HG03342 (cell line): ENCODE results near the gene EBLN2.
"Not testable (repeated sequence)": the region's sequence is repeated elsewhere in the genome, so short reads cannot be mapped to it uniquely, and the experiment has no call there.

Experiments
- ATAC-seq: cut with Tn5 transposase; IDR thresholded peaks from one replicate; pipeline ENCODE4 v1.9.1; 2021; ENCODE audit warnings: mild to moderate bottlenecking, moderate library complexity; ENCODE audit not compliant: unreplicated experiment

EBLN2 gene

DNA sequence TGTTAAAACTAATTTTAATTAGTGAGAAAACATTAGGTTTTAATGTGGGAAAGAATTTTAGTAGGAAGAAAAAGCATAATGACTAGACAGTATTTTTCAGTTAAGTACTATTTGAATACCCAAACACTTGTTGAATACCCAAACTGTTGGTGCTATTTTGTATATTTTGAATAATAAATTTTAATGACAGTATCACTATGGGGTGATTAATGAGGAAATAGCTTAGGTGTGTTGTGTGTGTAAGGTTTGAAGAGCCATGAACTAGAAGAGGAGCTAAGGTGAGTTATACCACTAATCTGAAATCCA lies 4.7 kb upstream of the EBLN2 start:
- no peak for ATAC-seq

DNA sequence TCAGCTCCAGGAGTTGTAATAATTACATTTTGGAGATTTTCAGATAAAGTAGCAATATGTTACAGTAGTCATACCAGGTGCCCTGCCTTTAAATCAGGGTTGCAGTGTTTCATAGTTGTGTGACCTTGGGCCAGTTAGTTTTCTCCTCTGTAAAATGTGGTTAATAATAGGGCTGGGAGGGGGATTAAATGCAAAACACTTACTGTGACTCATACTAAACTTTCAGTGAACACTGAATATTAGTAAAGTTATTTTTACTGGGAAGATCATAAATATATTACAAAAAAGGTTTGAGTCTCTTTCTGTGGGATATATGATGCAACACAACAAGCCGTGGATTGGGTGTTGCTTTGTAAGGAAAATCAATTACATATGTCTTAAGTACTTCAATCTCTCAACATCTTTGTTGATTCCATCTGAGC lies 1.1 kb upstream of the EBLN2 start:
- no peak for ATAC-seq

DNA sequence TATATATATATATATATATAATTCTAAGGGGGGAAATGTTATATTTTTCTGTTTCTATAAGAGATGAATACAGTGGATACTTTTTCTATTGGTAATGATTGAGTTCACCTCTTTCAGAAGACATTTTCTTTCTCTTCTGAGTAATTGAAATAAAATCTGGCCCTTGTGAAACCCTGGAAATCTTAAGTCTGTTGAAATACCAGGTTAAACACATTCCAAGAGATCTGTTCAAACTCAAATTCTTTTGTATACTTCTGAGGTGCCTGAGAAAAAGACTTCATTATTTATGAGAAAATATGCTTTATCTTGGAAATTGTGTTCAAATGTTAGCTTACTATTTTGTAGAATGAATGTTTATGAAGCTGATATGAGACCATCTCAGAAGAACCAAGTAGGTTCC lies 4.8 kb downstream of the EBLN2 start:
- not testable (repeated sequence) for ATAC-seq

DNA sequence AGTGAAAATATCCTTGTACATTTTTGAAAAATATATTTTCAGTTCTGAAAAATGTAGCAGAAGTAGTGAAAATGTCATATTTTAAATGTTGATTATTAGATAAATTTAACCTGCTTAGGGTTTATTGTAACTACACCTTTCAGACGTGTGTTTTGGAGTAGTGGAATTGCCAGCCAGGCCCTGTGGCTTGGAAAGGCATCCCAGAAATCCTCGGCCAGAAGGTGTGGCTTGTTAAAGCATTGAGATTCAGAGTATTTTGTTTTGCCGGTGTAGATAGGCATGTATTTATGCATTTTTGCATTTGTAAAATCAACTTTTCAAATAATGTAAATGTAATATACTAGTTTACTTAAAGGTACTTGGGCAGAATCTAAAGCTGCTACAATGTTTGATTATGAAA lies 7.0 kb downstream of the EBLN2 start:
- no peak for ATAC-seq

DNA sequence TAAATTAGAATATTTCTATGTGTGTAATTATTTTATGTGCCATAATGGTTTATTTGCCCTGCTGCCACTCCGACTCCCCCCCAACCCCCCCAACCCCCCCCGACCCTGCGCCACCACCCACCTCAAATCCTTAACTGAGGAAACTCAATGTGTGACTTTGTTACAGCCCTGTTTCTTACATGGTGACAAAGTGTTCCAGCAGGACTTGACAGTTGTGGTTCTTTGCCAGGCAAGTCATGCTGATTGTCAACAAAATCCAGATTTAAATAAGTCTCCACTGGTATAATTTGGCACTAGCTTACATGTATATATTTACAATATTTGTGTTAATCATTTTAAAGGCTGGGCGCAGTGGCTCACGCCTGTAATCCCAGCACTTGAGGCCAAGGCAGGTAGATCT lies 7.7 kb downstream of the EBLN2 start:
- ATAC-seq: no peak

DNA sequence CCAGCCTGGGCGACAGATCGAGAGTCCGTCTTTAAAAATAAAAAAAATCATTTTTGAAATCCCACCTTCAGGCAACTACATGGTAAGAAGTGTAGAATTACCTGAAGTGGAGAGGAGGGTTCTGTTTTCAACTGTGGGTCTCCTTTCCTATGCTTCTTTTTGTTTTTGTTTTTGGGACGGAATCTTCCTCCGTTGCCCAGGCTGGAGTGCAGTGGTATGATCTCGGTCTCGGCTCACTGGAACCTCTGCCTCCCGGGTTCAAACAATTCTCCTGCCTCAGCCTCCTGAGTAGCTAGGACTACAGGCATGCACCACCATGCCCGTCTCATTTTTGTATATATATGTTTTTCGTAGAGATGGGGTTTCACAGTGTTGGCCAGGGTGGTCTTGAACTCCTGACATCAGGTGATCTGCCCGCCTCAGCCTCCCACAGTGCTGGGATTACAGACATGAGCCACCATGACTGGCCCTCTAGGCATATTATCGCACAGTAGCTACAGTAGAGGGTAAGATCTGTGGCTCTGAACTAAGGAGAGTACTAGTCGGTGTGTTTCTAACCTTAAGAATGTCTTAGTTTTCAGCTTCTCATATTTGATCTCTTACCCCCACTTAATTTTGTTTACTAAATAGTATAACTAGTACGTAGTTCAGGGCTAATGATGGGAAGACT lies 8.5 kb downstream of the EBLN2 start:
- ATAC-seq: no peak

DNA sequence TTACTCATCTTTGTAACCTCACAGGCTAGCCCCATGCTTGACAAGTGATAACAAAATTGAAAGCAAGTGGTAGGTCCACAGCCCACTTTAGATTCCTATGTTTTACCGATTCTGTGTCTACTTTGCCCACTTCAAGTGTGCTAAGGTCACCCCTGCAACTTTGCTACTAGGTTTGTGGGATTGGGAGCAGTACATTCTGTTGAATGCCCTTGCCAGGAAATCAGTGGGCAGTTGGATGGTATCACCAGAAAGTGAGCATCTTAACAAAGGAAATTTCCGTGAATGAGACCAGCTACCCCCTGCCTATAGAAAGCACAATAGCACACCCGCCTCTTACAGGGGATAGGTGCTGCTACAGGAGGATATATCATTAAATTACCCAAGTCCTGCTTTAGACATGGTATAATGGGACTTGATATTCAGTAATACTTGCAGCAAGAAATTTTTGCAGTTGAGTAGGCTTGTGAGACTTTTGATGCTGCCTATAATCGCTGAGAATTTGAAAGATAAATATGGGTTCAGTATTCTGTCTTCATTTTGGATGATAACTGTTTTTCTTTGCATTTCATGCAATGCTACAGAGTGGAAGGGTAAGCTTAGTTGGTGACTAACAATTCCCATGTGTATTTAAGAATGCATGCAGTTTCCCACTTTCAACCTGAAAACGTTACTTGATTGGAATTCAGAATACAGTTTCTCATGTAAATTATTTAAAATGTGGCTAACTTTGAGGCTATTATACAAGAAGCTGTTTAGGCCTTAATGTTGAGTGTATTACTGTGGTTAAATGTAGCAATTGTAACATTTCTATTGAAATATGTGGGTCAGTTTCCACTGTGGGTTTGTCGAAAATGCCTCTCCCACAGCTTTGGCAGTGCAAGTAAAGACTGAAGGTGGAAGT lies 9.5 kb downstream of the EBLN2 start:
- no peak for ATAC-seq

DNA sequence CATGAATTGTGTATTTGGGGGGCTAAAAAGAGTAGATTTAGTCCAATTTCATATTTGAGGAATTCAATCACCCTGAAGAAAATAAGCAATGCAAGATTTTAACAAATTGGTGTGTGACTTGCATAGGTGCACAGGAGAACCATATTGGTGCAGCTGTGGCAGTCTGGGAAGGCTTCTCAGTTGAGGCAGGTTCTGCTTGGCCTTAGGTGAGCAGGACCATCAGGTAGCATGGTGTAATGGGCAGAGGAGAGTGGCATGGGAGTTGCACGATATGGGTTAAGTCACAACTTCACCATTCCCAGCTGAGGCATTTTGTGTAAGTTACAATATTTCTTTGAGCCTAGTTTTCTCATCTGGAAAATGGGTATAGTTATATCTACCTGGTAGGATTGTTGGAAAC lies 10.5 kb downstream of the EBLN2 start:
- ATAC-seq: no peak

DNA sequence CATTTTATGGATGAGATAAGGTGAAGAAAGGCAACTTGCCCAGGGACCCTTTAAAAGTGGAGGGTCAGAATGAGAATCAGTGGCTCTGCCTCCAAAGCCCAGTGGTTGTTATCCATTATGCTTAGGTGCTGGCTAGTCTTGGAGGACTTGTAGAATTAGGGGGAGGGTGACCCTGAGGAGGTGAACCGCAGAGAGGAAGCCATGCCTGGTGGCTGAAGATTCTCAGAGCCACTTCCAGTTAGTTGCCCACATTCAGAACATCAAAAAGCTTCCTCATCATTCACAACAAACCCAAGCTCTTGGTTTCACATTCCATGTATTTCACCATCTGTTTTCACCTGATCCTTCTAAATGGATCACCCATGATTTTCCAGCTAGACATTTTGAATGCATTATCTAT lies 11.2 kb downstream of the EBLN2 start:
- ATAC-seq: no peak

DNA sequence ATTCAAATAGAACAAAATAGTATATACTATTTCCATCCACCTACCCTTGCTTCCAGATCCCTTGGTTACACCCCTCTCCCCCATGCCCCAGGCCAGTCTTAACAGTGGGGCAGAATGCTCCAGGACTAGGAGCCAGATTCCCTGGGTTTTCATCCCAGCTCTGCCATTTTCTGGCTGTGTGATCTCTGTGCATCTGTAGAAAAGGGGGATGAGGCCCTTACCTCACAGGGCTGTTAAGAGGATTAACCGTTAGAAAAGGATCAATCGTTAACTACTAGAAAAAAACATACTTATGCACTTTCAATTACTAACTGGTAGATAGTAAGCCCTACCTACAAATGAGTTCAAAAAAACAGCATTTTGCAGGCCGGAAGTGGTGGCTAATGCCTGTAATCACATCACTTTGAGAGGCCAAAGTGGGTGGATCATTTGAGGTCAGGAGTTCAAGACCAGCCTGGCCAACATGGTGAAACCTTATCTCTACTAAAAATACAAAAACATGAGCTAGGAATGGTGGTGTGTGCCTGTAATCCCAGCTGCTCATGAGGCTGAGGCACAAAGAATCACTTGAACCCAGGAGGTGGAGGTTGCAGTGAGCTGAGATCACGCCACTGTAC lies 11.7 kb downstream of the EBLN2 start:
- no peak for ATAC-seq

DNA sequence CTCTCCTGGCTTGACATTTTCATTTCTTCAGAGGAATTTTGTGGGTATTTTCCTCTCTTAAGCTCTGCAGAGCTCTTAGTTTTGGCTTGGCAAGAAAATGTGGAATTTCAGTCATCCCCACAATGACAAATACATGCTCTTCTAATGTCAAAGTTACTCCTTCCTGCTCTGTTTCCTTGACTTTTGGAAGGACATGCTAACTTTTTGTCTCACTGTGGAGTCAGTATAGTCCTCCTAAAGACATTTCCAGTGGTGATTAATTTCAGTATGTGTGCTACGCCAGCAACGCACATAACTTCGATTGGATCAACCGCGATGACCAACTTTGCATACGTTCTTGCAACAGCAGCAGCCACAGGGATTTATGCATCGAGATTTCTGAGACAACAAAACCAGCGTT lies 13.3 kb downstream of the EBLN2 start:
- no peak for ATAC-seq

DNA sequence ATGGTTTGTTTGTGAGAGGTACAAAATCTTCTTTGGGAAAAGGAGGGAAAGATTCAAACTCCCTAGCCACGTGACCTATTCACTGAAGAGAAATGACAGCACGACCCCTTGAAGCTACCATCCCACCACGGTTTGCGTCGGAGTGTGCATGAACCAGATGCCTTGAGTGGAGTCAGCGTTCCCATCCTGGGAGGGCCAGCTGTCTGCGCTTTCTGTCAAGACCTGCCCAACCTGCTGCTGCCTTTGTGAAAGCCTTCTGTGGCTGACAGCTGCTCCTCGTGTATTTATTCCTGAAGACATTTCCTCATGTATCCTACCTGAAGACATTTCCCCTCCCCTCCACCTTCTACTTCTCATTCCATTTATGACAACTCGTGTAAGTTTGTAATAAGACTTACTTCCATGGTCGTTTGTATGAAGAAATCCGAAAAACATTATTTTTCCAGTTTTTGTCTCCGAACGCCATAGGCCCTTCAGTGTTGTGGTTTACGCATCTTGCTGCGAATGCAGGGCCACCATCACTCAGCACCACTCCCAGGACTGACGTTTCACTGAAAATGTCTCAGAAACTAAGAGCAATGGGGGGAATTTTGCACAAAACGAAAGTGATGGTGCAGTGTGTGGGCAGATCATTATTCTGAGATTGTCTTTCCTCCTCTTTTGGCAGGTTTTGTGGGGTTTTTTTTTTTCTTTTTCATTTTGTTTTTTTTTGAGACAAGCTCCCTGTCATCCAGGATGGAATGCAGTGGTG lies 18.9 kb downstream of the EBLN2 start:
- no peak for ATAC-seq

DNA sequence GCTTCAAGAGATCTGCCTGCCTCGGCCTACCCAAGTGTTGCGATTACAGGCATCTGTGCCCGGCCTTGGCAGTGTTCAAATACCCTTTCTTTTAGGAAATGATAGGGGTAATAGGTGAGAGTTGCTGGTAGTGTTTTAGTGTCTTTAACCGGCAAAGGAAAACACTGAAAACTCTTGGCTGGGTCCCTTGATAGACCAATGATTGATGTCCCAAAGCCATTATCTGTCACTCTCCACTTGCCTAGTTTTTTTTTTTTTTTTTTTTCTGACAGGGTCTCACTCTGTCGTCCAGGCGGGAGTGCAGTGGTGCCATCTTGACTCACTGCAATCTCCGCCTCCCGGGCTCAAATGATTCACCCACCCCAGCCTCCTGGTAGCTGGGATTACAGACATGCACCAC lies 19.7 kb downstream of the EBLN2 start:
- ATAC-seq: no peak

DNA sequence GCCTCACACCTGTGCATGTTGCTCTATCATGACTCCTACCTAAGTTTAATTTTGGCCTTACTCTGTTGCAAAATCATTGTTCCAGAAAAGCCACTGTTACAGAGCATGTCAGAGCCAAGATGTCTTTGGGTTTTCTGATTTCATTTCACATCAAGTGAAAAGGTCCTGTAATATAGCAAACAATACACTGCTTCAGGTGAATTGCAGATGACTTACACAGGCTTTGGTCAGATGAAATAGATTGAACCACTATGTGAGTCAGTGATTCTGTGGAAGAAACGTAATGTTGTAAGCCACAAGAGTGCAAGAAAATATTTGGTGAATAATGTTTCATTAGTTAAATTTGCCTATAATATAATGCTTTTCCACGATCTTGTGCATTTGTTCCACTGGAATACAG lies 22.7 kb downstream of the EBLN2 start:
- ATAC-seq: no peak

DNA sequence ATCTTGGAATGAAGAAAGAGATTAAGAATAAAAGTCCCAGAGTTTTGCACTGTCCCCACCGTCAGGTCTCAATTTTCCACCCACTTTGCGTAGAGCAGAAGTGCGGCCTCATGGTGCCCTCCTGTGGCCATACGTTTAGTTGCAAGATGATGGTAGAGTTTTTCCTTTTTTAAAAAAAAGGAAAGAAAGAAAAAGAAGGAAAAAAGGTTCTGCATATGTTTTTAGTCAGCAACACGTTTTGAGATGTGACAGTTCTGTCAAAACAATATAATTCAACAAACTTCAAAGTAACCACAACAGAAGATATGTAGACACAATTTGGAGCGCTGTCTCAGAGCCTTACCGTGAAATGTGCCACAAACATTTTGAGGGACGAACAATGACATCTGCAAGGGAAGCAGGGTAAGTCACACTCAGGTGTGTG lies 24.6 kb downstream of the EBLN2 start:
- no peak for ATAC-seq

DNA sequence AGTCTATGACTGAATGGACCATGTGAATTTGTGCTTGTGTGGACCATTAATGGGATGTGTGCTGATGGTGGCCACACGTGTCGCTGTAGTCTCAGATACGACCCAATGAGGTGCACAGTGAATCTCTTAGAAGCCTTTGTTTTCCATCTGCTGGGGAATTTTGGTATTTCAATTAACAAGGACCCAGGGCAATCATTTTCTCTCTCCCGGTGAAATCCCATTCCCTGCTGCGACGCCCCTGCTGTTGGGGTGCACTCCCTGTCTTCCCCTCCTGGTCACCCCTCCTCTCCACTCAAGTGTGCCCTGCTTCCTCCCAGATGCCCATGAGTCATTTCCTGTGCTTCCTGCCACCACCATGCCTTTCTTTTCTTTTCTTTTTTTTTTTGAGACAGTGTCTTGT lies 32.7 kb downstream of the EBLN2 start:
- peak; percentile 76 for ATAC-seq

DNA sequence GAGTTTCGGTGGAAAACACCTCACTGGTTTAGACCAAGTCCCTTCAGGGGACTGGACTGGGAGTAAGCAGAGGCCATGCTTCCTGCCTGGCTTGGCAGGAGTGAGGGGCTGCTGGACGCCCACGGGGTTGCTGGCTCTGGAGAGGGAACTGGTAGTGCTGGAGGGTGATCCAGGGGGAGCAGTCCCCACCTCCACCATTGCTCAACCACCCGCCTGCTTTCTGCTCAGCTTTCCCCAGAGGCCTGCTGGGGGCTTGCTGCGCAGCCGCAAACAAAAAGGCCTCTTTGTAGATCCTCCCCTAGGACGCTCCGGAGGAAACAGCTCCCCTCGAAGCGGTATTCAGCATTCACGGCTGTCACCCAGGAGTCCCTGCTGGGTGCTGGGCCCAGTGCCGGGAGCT lies 33.5 kb downstream of the EBLN2 start:
- ATAC-seq: no peak

DNA sequence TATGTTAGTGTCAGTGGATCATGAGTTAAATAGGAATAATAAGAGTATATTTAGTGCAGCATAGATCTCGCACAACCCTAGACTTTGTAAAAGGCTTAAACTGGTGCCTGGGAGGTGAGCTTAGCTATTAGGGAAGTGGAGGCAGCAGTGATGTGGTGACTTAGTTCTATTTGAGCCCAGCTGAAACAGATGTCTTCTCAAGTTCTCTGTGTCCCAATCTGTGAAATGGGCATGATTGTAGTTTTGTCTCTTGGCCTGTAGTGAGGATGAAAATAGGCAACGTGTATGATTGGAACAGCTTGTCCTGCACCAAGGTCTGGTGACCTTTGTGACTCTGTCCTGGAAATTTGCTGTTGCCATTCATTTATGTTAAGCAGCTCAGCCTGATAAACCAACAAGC lies 34.7 kb downstream of the EBLN2 start:
- ATAC-seq: no peak

DNA sequence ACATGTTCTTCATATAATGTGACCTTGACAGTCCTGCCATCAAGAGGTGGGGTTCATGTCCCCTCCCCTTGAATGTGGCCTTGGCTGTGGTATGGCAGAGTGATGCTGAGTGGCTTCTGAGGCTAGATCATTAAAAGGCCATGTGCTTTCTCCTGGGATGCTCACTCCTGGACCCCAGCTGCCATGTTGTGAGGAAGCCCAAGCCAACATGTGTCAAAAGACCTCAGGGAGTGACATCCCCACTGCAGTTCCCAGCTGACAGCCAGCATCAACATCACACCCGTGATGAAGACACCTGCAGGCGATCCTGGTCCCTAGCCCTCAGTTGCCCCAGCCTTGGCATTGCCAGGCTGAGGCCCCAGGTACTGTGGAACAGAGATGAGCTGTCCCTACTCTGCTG lies 36.6 kb downstream of the EBLN2 start:
- no peak for ATAC-seq

DNA sequence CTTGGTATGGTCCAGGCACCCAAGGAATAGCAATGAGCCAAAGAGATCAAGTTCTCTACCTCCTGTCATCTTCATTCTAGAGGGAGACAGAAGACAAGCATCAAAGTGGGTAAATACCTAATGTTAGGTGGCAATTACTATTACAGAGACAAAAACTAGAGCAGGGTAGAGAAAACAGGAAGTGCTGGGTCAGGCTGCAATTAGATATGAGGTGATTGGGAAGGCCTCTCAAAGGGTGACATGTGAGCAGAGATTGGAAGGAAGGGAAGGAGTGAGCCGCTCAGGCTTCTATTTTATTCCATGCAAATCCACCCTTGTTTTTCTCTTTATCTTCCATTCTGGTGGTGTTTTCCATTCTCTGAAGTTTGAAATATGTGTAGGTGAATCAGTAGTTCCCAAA lies 37.4 kb downstream of the EBLN2 start:
- no peak for ATAC-seq

DNA sequence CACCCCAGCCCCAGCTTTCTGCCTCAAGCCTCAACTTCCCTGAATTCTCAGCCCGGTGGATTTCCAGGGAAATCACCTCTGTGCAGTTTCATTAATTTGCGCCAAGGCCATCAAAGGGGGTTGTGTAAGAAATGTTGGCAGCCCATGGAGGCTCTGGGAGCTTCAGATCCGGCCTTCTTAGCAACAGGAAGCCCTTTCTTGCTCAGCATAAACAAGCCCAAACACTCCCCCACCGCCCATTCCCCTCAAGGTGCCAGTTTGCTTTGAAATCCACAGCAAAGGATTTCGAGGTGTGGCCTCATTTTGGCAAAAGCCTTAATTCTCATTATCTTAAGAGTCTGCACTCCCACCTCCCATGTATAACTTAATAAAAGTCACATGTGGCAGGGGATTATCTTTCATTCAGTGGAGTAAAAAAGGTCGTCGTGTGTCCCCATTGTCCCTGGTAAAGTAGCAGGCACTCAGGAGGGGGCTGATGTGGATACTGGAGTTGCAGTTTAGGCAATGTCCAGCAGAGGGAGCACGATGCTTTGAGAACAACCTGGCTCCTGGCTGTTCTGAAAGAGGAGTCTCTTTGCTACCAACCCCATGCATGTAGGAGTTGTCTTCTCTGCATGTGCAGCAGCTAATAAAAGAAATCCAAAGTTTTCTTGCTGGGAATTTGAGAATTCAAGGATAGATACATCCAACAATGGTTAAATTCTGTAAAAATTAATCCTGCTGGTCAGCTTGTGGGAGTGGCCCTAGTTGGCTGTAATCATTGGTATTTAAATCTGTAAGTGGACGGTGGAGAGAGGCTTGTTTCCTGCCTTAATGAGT lies 39.5 kb downstream of the EBLN2 start:
- ATAC-seq: peak; percentile 85
